GM19193 (cell line): ENCODE measurements around the gene GANC.

ENCODE experiments used
- POLR2A ChIP-seq: IDR thresholded peaks from 4 replicates; pipeline ENCODE4 v1.6.1; 2011; ENCODE audit not compliant: insufficient read depth, insufficient read length; ENCODE audit errors: extremely low read depth

The GANC gene

GRCh38 chr15:42358141-42358540 lies 85.1 kb downstream of the GANC start:
- no peak for TF ChIP-seq POLR2A

GRCh38 chr15:42359249-42359648 lies 86.2 kb downstream of the GANC start, which contains the start of gene CAPN3:
TSS of gene CAPN3 (plus strand) at chr15:42359501. CDS start at chr15:42359806, 305 bp downstream.
- no peak for TF ChIP-seq POLR2A

DNA sequence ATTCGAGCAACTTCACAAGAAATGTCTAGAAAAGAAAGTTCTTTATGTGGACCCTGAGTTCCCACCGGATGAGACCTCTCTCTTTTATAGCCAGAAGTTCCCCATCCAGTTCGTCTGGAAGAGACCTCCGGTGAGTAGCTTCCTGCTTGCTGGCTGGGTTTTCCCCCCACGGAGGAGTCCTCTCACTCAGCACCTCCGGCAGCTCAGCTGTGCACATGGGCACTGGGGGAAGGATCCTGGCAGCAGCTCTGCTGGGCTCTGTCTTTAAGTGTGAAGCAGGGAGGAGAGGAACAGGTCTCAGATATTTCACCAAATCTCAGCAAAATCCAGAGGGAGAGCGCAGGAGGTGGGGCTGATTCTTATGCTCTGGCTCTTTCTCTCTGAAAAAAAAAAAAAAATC lies 87.0 kb downstream of the GANC start:
- TF ChIP-seq POLR2A = no peak

DNA sequence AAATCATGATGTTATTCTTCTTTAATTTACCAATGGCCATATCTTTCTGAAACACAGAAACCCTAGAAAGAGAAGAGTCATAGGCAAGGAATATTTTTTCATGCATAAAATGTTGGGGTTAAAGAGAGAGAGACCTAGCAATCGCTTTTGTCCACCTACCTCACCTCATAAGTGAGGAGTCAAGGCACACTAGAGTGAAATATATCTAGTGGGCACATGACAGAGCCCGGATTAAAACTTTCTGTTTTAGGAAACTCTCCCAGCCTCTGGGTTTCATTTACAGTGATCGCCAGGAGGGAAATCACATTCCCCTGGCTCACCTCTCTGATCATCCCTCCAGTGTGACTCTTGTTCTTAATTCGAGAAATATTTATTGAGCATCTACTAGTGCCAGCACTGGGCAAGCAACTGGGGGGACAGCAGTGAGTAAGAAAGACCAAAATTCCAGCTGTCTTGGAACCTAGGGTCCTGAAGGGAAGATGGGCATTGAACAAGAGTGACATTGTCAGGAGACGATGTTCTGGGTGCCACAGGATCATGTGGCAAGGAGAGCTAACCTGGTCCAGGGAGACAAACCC lies 87.6 kb downstream of the GANC start:
- TF ChIP-seq POLR2A = no peak

DNA sequence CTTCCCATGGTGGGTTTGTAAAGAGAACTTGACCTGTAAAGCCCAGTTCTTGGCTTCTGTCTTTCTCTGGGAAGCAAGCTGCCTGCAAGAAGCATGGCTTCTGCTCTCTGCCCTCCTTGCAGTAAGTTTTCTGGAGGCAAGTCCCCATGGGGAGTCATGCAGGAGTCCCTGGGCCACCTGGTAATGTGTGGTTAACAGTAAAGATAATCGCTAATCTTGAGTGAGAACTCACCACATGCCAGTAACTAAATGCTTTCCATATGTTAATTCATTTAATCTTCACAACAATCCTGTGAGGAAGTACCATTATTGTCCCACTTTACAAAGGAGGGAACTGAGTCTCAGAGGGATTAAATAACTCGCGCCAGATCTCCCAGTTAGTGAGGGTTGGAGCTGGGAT lies 90.5 kb downstream of the GANC start:
- no peak for TF ChIP-seq POLR2A

- no peak for TF ChIP-seq POLR2A
Observed at GRCh38 chr15:42363942-42364341, 90.9 kb downstream of the GANC start.

- TF ChIP-seq POLR2A = no peak
Observed at GRCh38 chr15:42364529-42364928, 91.5 kb downstream of the GANC start.

GRCh38 chr15:42365921-42366550 lies 93.0 kb downstream of the GANC start:
- TF ChIP-seq POLR2A = no peak

GRCh38 chr15:42367041-42367440 lies 94.0 kb downstream of the GANC start:
- TF ChIP-seq POLR2A = no peak

DNA sequence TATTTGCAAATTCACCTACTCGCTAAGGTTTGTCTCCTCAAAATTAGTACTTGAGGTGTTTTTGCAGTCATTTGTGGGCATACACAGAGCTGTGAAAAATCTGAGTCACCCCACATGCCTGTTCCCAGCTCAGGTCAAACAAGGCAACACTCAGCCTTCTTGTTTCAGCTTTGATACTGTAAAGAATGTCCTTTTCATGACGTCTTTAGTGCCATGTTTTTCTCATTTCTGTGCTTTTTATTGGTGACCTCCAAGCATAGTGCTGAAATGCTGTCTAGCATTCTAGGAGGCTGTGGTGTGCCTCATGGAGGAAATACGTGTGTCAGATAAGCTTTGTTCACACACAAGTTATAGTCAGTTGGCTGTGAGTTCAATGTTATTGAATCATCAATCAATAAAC lies 95.1 kb downstream of the GANC start:
- TF ChIP-seq POLR2A = no peak

- TF ChIP-seq POLR2A = no peak
Observed at GRCh38 chr15:42371096-42371495, 98.1 kb downstream of the GANC start.

DNA sequence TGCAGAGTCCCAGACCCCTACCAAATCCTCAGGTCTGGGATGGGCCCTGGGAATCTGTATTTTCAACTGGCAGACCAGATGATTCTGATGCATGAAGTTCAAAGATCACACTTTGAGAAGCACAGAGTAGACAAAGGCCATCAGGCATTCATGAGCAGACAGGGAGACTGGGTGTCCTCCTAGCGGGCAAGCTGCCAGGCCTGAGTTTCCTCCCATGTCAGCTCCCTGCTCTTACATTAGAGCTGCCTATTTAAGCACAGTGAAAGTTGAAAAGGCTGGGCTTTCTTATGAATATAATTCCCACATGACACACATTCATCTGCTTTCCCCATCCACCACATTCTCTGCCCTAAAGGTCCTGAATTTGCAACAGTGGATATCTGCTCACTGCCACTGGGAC lies 100.3 kb downstream of the GANC start:
- TF ChIP-seq POLR2A = no peak

DNA sequence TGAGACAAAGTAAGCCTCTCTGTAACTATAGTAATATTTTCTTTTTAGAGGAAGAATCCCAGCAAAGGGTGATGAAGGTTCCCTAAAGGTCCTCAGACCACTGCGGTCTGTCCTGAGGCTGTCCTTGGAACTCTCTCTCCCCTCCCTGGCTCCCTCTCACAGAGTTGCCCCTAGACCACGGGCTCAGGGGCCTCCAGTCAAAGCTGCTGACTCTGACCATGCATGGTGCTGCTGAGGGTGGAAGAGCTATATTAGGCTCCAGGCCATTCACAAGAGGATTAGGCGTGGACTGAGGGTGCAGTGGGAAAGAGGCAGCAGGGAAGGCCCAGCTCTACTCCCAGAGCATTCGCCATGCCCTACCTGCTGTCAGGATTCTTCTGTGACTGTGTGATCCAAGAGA lies 100.9 kb downstream of the GANC start:
- no peak for TF ChIP-seq POLR2A

GRCh38 chr15:42374810-42375209 lies 101.8 kb downstream of the GANC start:
- TF ChIP-seq POLR2A = no peak

- no peak for TF ChIP-seq POLR2A
Observed at GRCh38 chr15:42375252-42375651, 102.3 kb downstream of the GANC start.

- no peak for TF ChIP-seq POLR2A
Observed at GRCh38 chr15:42375941-42376340, 102.9 kb downstream of the GANC start.

- no peak for TF ChIP-seq POLR2A
Observed at GRCh38 chr15:42378011-42378410, 105.0 kb downstream of the GANC start.
